HG03432 (cell line): Measurements from ENCODE around the gene CLDN34.

Experiments used
- ATAC-seq: cut with Tn5 transposase; IDR thresholded peaks from one replicate; pipeline ENCODE4 v1.9.1; 2021; ENCODE audit warnings: mild to moderate bottlenecking, moderate library complexity; ENCODE audit not compliant: unreplicated experiment

CLDN34 gene

GRCh38 chrX:10015355-10015722 is 48.2 kb downstream of the CLDN34 start:
- peak; percentile 16 for ATAC-seq

DNA sequence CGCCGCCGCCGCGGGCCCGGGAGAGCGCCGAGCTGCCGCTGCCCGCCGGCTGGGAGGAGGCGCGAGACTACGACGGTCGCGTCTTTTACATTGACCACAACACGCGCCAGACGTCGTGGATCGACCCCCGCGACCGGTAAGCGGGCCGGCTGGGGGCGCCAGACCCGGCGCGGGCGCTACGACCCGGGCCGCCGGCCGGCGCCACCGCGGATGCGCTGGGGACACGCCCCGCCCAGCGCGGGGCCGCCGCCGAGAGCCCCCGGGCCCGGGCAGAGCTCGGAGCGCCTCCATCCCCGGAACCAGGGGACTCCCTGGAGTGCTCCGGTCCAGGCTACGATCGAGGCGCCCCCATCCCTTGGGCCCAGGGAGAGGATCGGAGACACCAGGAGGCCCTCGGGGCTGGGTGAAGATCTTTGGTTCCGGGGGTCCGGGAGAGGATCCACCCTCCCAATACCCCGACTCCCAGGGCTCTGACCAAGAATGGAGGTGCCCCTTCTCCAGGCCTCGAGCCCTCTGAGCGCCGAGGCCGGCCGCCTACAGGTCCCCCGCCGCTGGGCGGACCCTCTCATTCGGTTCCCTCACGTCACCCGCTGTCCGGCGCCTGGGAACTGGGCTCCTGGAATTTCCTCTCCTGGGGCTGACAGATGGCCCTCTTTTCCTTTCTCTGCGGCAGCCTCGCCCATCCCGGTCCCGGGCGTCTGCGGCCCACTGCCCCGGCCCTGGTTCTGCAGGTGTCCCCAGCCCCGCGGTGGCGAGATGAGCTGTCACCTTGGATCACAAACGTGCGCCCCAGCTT is 48.8 kb downstream of the CLDN34 start:
- ATAC-seq: peak; percentile 13

GRCh38 chrX:10016519-10017132 is 49.5 kb downstream of the CLDN34 start:
- ATAC-seq: no peak

DNA sequence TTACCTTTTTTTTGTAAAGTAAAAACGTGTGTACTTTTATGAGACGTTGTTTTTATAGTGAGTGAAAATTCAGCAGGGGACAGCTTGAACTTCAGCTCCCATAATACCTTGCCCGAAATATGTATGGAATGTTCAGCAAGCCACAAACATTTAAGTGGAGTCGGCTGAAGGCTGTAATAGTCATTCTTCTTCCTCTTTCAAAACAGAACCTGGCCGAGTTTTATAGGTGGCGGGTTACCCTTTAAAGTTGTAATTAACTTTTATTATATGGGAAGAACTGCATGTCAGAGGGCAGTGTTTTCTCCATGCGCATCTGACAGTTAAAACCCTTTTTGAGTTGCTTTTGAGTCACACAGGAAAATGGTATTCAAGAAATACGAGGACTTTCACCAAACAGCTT is 50.7 kb downstream of the CLDN34 start:
- no peak for ATAC-seq
